ENCODE data around the gene RASSF4.

RASSF4 gene

GRCh38 chr10:44975431-44976331 lies 16.1 kb downstream of the RASSF4 start:
- DNase-seq (ENCODE audit: low read depth in 1 of 2, low spot score in 1 of 2), result no peak

- no peak for DNase-seq (ENCODE audit: low read depth in 1 of 2, low spot score in 1 of 2)
These were observed 17.0 kb downstream of the RASSF4 start for GRCh38 chr10:44976352-44977198.

GRCh38 chr10:44977287-44978212 lies 17.9 kb downstream of the RASSF4 start:
- DNase-seq (ENCODE audit: low read depth in 1 of 2, low spot score in 1 of 2), result no peak

GRCh38 chr10:44978213-44978569 lies 18.6 kb downstream of the RASSF4 start:
- no peak for DNase-seq (ENCODE audit: low read depth in 1 of 2, low spot score in 1 of 2)

- no peak for DNase-seq (ENCODE audit: low read depth in 1 of 2, low spot score in 1 of 2)
These were observed 19.1 kb downstream of the RASSF4 start, which contains the start of gene DEPP1 for GRCh38 chr10:44978570-44979280. DEPP1 (minus strand) TSS chr10:44978809; CDS start chr10:44978030, 779 bp downstream.

GRCh38 chr10:44979281-44980191 lies 19.9 kb downstream of the RASSF4 start:
- no peak for DNase-seq (ENCODE audit: low read depth in 1 of 2, low spot score in 1 of 2)

GRCh38 chr10:44980309-44981171 lies 20.9 kb downstream of the RASSF4 start:
- no peak for DNase-seq (ENCODE audit: low read depth in 1 of 2, low spot score in 1 of 2)

- DNase-seq (ENCODE audit: low read depth in 1 of 2, low spot score in 1 of 2), result no peak
These were observed 21.8 kb downstream of the RASSF4 start for GRCh38 chr10:44981172-44982113.

- DNase-seq (ENCODE audit: low read depth in 1 of 2, low spot score in 1 of 2), result no peak
These were observed 22.5 kb downstream of the RASSF4 start for GRCh38 chr10:44982114-44982460.

- DNase-seq (ENCODE audit: low read depth in 1 of 2, low spot score in 1 of 2), result no peak
These were observed 22.9 kb downstream of the RASSF4 start for GRCh38 chr10:44982496-44982895.

- no peak for DNase-seq (ENCODE audit: low read depth in 1 of 2, low spot score in 1 of 2)
These were observed 23.7 kb downstream of the RASSF4 start for GRCh38 chr10:44983066-44983894.

- DNase-seq (ENCODE audit: low read depth in 1 of 2, low spot score in 1 of 2), result no peak
These were observed 24.3 kb downstream of the RASSF4 start for GRCh38 chr10:44983895-44984278.

GRCh38 chr10:44984671-44985101 lies 25.1 kb downstream of the RASSF4 start:
- DNase-seq (ENCODE audit: low read depth in 1 of 2, low spot score in 1 of 2), result no peak

- DNase-seq (ENCODE audit: low read depth in 1 of 2, low spot score in 1 of 2), result no peak
These were observed 25.6 kb downstream of the RASSF4 start for GRCh38 chr10:44985175-44985681.

GRCh38 chr10:44986179-44986578 lies 26.6 kb downstream of the RASSF4 start:
- DNase-seq (ENCODE audit: low read depth in 1 of 2, low spot score in 1 of 2), result no peak

GRCh38 chr10:44986670-44987069 lies 27.1 kb downstream of the RASSF4 start:
- DNase-seq (ENCODE audit: low read depth in 1 of 2, low spot score in 1 of 2), result no peak

Data from activated CD4-positive, alpha-beta T cell treated with anti-CD3 and anti-CD28 coated beads, Interleukin-2, amount 50 U/mL, for 24 hours (primary cell).